Endothelial cell (in vitro differentiated cells): ENCODE data around the gene PEX5L. TPM values are rescaled to one million over a fixed set of nuclear protein-coding genes. Genes with fewer than 3 reads are reported as not detected.

Experiments used
- DNase-seq: peaks from one replicate; pipeline ENCODE4 v3.0.0; 2021; ENCODE audit warnings: low spot score
- H3K27ac Mint-ChIP-seq: one replicate; pipeline ENCODE4 v1.8.0; 2021; ENCODE audit warnings: mixed read lengths, inconsistent platforms; ENCODE audit not compliant: unreplicated experiment
- H3K27me3 Mint-ChIP-seq: one replicate; pipeline ENCODE4 v1.8.0; 2021; ENCODE audit warnings: mild to moderate bottlenecking, moderate library complexity, mixed read lengths, inconsistent platforms; ENCODE audit not compliant: unreplicated experiment
- H3K36me3 Mint-ChIP-seq: one replicate; pipeline ENCODE4 v1.8.0; 2021; ENCODE audit warnings: mild to moderate bottlenecking, low read depth, mixed read lengths, inconsistent platforms; ENCODE audit not compliant: unreplicated experiment
- H3K4me1 Mint-ChIP-seq: one replicate; pipeline ENCODE4 v1.8.0; 2021; ENCODE audit warnings: mild to moderate bottlenecking, mixed read lengths, inconsistent platforms; ENCODE audit not compliant: unreplicated experiment
- H3K4me3 Mint-ChIP-seq: one replicate; pipeline ENCODE4 v1.8.0; 2021; ENCODE audit warnings: mild to moderate bottlenecking, mixed read lengths, inconsistent platforms; ENCODE audit not compliant: unreplicated experiment
- H3K9me3 Mint-ChIP-seq: one replicate; pipeline ENCODE4 v1.8.0; 2021; ENCODE audit warnings: mixed read lengths, inconsistent platforms; ENCODE audit not compliant: unreplicated experiment
- CTCF ChIP-seq: fragments of 200-600 bp; sonication (generic); IDR thresholded peaks from one replicate; pipeline ENCODE4 v1.5.0; 2021; ENCODE audit warnings: antibody characterized with exemption; ENCODE audit not compliant: unreplicated experiment
- total RNA-seq: library from RNA; stranded (reverse); fragmentation: NEBNext Ultra II Directional; extraction: Animal tissue kit (Norgen Biotek cat#: 25700); gene quantifications from one replicate; pipeline ENCODE4 v1.2.1, GENCODE V29; 2021; ENCODE audit not compliant: unreplicated experiment

The PEX5L gene
- total RNA-seq, 1 donor from 2014 or later: 5.2 TPM

GRCh38 chr3:179865861-179866505 lies 170.8 kb downstream of the PEX5L start:
- H3K27ac Mint-ChIP-seq: no peak overlapping the region
- peaks cover 4% of the 10 kb centered on the region for H3K4me1 Mint-ChIP-seq
- DNase-seq: no peak
- no peaks in the 10 kb centered on the region for H3K36me3 Mint-ChIP-seq
- H3K27me3 Mint-ChIP-seq: no peaks in the 10 kb centered on the region
- no peaks in the 10 kb centered on the region for H3K9me3 Mint-ChIP-seq
- no peak for TF ChIP-seq CTCF
- H3K4me3 Mint-ChIP-seq: no peak overlapping the region

DNA sequence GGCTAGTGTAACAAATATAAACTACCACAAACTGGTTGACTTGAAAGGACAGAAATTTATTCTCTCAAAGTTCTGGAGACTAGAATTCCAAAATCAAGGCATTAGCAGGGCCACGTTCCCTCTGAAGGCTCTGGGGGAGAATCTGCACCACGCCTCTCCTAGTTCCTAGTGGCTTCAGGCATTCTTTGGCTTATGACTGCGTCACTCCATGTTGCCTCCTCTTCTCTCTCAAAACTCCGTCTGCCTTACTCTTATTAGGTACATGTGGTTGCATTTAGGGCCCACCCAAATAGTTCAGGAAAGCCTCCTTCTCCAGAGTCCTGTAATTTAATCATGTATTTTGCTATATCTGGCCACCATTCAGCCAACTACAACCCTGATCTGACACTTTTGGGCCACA lies 174.8 kb downstream of the PEX5L start:
- H3K4me3 Mint-ChIP-seq: no peak overlapping the region
- DNase-seq: no peak
- no peaks in the 10 kb centered on the region for H3K27me3 Mint-ChIP-seq
- H3K36me3 Mint-ChIP-seq: no peaks in the 10 kb centered on the region
- no peaks in the 10 kb centered on the region for H3K4me1 Mint-ChIP-seq
- no peaks in the 10 kb centered on the region for H3K9me3 Mint-ChIP-seq
- no peak overlapping the region for H3K27ac Mint-ChIP-seq
- TF ChIP-seq CTCF: no peak

- H3K27me3 Mint-ChIP-seq: no peaks in the 10 kb centered on the region
- H3K27ac Mint-ChIP-seq: no peak overlapping the region
- H3K4me3 Mint-ChIP-seq: no peak overlapping the region
- no peak for DNase-seq
- no peak for TF ChIP-seq CTCF
- H3K4me1 Mint-ChIP-seq: no peaks in the 10 kb centered on the region
- no peaks in the 10 kb centered on the region for H3K9me3 Mint-ChIP-seq
- no peaks in the 10 kb centered on the region for H3K36me3 Mint-ChIP-seq
Observed at GRCh38 chr3:179861292-179861691, 175.4 kb downstream of the PEX5L start.

- no peaks in the 10 kb centered on the region for H3K27me3 Mint-ChIP-seq
- no peaks in the 10 kb centered on the region for H3K4me1 Mint-ChIP-seq
- no peaks in the 10 kb centered on the region for H3K9me3 Mint-ChIP-seq
- no peak overlapping the region for H3K4me3 Mint-ChIP-seq
- no peak for DNase-seq
- no peak overlapping the region for H3K27ac Mint-ChIP-seq
- no peaks in the 10 kb centered on the region for H3K36me3 Mint-ChIP-seq
- no peak for TF ChIP-seq CTCF
Observed at GRCh38 chr3:179860275-179861107, 176.2 kb downstream of the PEX5L start.

DNA sequence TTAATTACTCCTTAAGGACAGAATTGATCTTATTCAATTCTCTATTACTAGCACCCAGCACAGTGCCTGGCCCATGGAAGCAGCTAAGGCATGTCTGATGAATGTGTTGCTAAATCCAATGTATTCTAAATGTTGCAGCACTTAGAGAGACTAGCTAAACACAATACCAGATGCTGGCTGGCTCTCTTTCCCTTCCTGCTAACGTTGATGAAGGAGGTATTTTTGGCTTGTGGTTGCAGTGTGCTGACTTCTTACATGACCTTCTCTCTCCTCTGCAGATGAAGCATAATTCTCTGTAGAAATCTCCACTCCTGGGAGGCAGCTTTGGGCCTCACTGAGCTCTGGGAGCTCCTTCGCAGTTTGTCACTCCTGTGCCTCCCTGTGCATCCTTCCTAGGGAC lies 183.6 kb downstream of the PEX5L start:
- H3K36me3 Mint-ChIP-seq: no peaks in the 10 kb centered on the region
- TF ChIP-seq CTCF: no peak
- no peaks in the 10 kb centered on the region for H3K27me3 Mint-ChIP-seq
- DNase-seq: no peak
- H3K27ac Mint-ChIP-seq: no peak overlapping the region
- H3K4me3 Mint-ChIP-seq: no peak overlapping the region
- H3K9me3 Mint-ChIP-seq: no peaks in the 10 kb centered on the region
- H3K4me1 Mint-ChIP-seq: no peaks in the 10 kb centered on the region
